GM23338 (cell line): ENCODE data around the gene WDR70.

ENCODE experiments used
- CTCF ChIP-seq, 2 experiments: fragments of 200-600 bp in 1 of 2; sonication (generic) in 1 of 2; conservative IDR thresholded peaks; 2 replicates each; pipeline versions ENCODE4 v1.5.1 to v1.6.1; 2016 to 2017; ENCODE audit warnings: antibody characterized with exemption in 2 of 2, low read depth in 2 of 2, mild to moderate bottlenecking in 2 of 2, moderate library complexity in 1 of 2
- ETS1 ChIP-seq: IDR thresholded peaks from 2 replicates; pipeline ENCODE4 v1.6.1; 2016; ENCODE audit warnings: antibody characterized with exemption
- EZH2 ChIP-seq: fragments of 200-600 bp; sonication (generic); IDR thresholded peaks from one replicate; pipeline ENCODE4 v1.8.0; 2017; ENCODE audit warnings: antibody characterized with exemption, mild to moderate bottlenecking, low read depth; ENCODE audit not compliant: unreplicated experiment
- NANOG ChIP-seq: IDR thresholded peaks from 2 replicates; pipeline ENCODE4 v1.6.1; 2016; ENCODE audit warnings: antibody characterized with exemption, borderline replicate concordance
- POLR2AphosphoS5 ChIP-seq: IDR thresholded peaks from 2 replicates; pipeline ENCODE4 v1.6.1; 2016; ENCODE audit warnings: antibody characterized with exemption, low read depth
- REST ChIP-seq: IDR thresholded peaks from one replicate; pipeline ENCODE4 v1.6.1; 2018; ENCODE audit warnings: antibody characterized with exemption; ENCODE audit not compliant: unreplicated experiment

DNA sequence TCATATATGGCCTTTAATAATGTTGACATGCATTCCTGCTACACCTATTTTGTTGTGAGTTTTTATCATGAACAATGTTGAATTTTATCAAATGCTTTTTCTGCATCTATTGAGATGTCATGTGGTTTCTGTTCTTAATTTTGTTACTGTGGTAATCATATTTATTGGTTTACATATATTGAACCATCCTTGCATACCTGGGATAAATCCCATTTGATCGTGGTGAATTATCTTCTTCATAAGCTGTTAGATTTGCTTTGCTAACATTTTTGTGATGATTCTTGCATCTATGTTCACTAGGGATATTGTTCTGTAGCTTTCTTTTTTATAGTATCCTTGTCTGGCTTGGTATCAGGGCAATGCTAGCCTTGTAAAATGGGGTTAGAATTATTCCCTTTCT lies 222.0 kb downstream of the WDR70 start:
- no peak for TF ChIP-seq CTCF (conservative IDR thresholded peaks at IDR 0.05; ENCODE audit: low read depth in 2 of 2)
- TF ChIP-seq REST: no peak
- TF ChIP-seq POLR2AphosphoS5: no peak
- TF ChIP-seq NANOG: no peak
- TF ChIP-seq ETS1: no peak
- no peak for TF ChIP-seq EZH2
